Lower lobe of right lung (tissue), 2 donors: ENCODE results near the gene C7orf57. TPM values are rescaled to one million over a fixed set of nuclear protein-coding genes. Genes with fewer than 3 reads are reported as not detected.
A peak's percentile ranks its signal among the peaks of the same experiment; 100 is the strongest.

Experiments used
- ATAC-seq, 2 donors: fragments of 200-7000 bp; cut with Tn5 transposase; one replicate each; pipeline ENCODE4 v1.9.1; 2020 to 2022; ENCODE audit warnings: mild to moderate bottlenecking in 2 of 2, moderate library complexity in 2 of 2
- DNase-seq: peaks from one replicate; pipeline ENCODE4 v3.0.0-alpha.2; 2020
- H3K27ac ChIP-seq: fragments of 200-600 bp; one replicate; pipeline ENCODE4 v1.8.0; 2022
- H3K27me3 ChIP-seq: fragments of 200-600 bp; one replicate; pipeline ENCODE4 v1.8.0; 2022; ENCODE audit warnings: low read depth
- H3K36me3 ChIP-seq: fragments of 200-600 bp; one replicate; pipeline ENCODE4 v1.8.0; 2022; ENCODE audit warnings: mild to moderate bottlenecking
- H3K4me1 ChIP-seq: fragments of 200-600 bp; one replicate; pipeline ENCODE4 v1.8.0; 2022
- H3K4me3 ChIP-seq: fragments of 200-600 bp; one replicate; pipeline ENCODE4 v1.8.0; 2022; ENCODE audit warnings: mild to moderate bottlenecking
- H3K9me3 ChIP-seq: fragments of 200-600 bp; one replicate; pipeline ENCODE4 v1.8.0; 2022
- intact Hi-C: fragments of 100-400 bp; cut with DNase I; formaldehyde crosslinking; loops from one replicate; pipeline ENCODE4 v1.11.0; 2022
- total RNA-seq: library from RNA; stranded (reverse); fragmentation: NEBNext Ultra II Directional; extraction: Animal tissue kit (Norgen Biotek cat#: 25700); gene quantifications from one replicate; pipeline ENCODE4 v1.2.1, GENCODE V29; 2021
- TF ChIP-seq, protein P1 (sequence below): fragments of 200-600 bp; IDR thresholded peaks from one replicate; pipeline ENCODE4 v1.8.0; 2022; ENCODE audit warnings: antibody characterized with exemption, mild to moderate bottlenecking
- donor health status: DM: no; HTN: yes; CAD: no; lungs with severe emphysema.

C7orf57 gene
- total RNA-seq, 1 donor from 2014 or later = 1.6 TPM

- DNase-seq = no peak
- intact Hi-C loops = no loop called here
- Histone ChIP-seq H3K27me3 (no peaks in the 10 kb centered on the region), H3K27ac (no peak overlapping the region), H3K9me3 (no peaks in the 10 kb centered on the region), H3K4me3 (no peak overlapping the region), H3K36me3 (peaks cover 72% of the 10 kb centered on the region), H3K4me1 (peaks cover 7% of the 10 kb centered on the region)
- TF ChIP-seq, protein P1, sequence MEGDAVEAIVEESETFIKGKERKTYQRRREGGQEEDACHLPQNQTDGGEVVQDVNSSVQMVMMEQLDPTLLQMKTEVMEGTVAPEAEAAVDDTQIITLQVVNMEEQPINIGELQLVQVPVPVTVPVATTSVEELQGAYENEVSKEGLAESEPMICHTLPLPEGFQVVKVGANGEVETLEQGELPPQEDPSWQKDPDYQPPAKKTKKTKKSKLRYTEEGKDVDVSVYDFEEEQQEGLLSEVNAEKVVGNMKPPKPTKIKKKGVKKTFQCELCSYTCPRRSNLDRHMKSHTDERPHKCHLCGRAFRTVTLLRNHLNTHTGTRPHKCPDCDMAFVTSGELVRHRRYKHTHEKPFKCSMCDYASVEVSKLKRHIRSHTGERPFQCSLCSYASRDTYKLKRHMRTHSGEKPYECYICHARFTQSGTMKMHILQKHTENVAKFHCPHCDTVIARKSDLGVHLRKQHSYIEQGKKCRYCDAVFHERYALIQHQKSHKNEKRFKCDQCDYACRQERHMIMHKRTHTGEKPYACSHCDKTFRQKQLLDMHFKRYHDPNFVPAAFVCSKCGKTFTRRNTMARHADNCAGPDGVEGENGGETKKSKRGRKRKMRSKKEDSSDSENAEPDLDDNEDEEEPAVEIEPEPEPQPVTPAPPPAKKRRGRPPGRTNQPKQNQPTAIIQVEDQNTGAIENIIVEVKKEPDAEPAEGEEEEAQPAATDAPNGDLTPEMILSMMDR = no peak
- no peak for ATAC-seq
Observed at GRCh38 chr7:48106906-48107659, 71.7 kb downstream of the C7orf57 start.

- Histone ChIP-seq H3K4me3 (no peak overlapping the region), H3K27ac (no peak overlapping the region), H3K4me1 (peaks cover 7% of the 10 kb centered on the region), H3K36me3 (peaks cover 63% of the 10 kb centered on the region), H3K27me3 (no peaks in the 10 kb centered on the region), H3K9me3 (no peaks in the 10 kb centered on the region)
- DNase-seq (no peak), ATAC-seq (no peak)
- intact Hi-C loops = no loop called here
- TF ChIP-seq, protein P1 = no peak
Observed at GRCh38 chr7:48107926-48108472, 72.7 kb downstream of the C7orf57 start.

DNA sequence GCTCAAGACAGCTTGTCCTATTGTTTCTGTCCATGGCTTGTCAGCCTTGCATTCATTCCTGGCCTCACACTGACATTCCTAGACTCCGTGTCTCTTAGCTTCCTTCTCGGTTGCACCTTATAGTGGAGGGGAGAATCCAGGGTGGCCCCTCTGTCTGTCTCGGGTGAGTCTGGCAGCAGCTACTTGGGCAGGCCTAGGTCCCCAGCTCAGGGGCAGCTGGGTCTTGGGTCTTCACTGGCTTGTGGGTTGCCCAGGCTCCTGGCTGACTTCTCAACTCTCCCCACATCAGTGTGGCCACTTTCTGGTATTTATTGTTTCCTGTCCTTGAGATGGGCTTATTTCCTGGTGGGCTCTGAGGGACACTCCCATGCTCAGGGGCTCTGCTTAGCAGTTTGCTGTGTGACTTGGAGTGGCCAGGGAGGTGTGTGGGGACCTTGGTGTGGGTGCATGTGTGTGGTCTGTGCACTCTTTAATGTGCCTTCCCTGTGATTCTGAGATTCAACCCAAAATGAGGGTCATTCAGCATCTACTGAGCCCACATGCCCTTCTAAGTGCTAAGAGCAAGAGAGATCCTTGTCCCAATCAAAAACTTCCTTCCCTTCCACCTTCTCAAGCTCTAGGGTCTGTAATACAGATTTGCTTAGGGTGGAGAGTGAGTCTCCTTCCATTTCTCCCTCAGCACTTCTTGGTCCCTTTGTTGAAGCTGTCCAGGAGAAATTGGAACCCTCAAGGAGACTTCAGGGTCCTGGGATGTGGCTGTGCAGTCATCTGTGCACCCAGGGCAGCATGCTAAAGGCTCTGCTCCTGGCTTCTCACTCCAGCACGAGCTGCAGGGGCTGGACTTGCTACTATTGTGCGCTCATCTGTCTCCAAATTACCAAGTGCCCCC lies 73.9 kb downstream of the C7orf57 start:
- no peak for ATAC-seq
- no peaks in the 10 kb centered on the region for H3K27me3 ChIP-seq
- TF ChIP-seq, protein P1 = no peak
- intact Hi-C loops = no loop called here
- no peak overlapping the region for H3K4me3 ChIP-seq
- peaks cover 51% of the 10 kb centered on the region for H3K36me3 ChIP-seq
- DNase-seq = no peak
- H3K4me1 ChIP-seq = peaks cover 7% of the 10 kb centered on the region
- no peaks in the 10 kb centered on the region for H3K9me3 ChIP-seq
- no peak overlapping the region for H3K27ac ChIP-seq

GRCh38 chr7:48109848-48110663 lies 74.7 kb downstream of the C7orf57 start:
- Histone ChIP-seq H3K27ac (no peak overlapping the region), H3K4me3 (no peak overlapping the region), H3K9me3 (no peaks in the 10 kb centered on the region), H3K27me3 (no peaks in the 10 kb centered on the region), H3K4me1 (peaks cover 7% of the 10 kb centered on the region), H3K36me3 (peaks cover 42% of the 10 kb centered on the region)
- TF ChIP-seq, protein P1 = peak; percentile 100
- DNase-seq (peak; percentile 82), ATAC-seq (peak; percentile 86 to 90)
- intact Hi-C loops = no loop called here

GRCh38 chr7:48110868-48111267 lies 75.5 kb downstream of the C7orf57 start:
- H3K36me3 ChIP-seq = peaks cover 34% of the 10 kb centered on the region
- H3K27me3 ChIP-seq = no peaks in the 10 kb centered on the region
- no peaks in the 10 kb centered on the region for H3K9me3 ChIP-seq
- DNase-seq (no peak), ATAC-seq (peak in 1 of 2 donors; percentile 12)
- H3K4me1 ChIP-seq = peaks cover 7% of the 10 kb centered on the region
- H3K4me3 ChIP-seq = no peak overlapping the region
- H3K27ac ChIP-seq = no peak overlapping the region
- intact Hi-C loops = no loop called here
- TF ChIP-seq, protein P1 = no peak
